ENCODE data around the gene PCSK6.

PCSK6 gene

DNA sequence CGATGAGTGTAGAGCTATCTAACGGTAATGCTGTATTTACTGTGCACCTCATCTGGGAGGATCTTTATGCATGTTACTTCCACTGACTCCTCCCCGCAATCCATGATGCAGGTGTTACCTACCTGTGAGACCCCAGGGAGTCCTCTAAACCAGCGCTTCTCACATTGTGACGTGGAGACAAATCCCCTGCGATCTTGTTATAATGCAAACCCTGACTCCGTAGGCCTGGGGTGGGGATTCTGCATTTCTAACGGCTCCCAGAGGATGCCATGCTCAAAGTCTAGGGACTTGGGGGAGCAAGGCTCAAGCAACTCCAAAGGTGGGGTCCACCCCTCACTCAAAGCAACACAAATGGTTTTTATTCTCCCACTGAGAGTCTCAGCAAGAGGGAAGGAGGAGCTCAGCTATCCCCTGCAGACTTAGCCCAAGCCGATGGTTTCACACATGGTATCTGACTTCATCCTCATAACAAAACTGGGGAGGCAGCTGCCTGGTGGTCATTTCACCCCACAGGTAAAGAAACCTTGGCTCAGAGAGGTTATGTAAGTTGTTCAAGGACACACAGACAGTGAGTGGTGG lies 63.6 kb downstream of the PCSK6 start:
- ATAC-seq, result no peak
- TF ChIP-seq ISL1 (CRISPR knock-in tag; IDR thresholded peaks at IDR 0.05) (no peak), RARB (CRISPR knock-in tag; IDR thresholded peaks at IDR 0.05) (no peak), TOX (CRISPR knock-in tag; IDR thresholded peaks at IDR 0.05; ENCODE audit: borderline replicate concordance) (no peak), TCF4 (CRISPR knock-in tag; IDR thresholded peaks at IDR 0.05; ENCODE audit: borderline replicate concordance) (no peak), ARNTL (CRISPR knock-in tag; IDR thresholded peaks at IDR 0.05; ENCODE audit: borderline replicate concordance, low read depth) (no peak), ZNF565 (CRISPR knock-in tag; conservative IDR thresholded peaks at IDR 0.05; ENCODE audit: low read depth) (no peak), BACH2 (CRISPR knock-in tag; IDR thresholded peaks at IDR 0.05; ENCODE audit: borderline replicate concordance) (no peak), ZNF8 (CRISPR knock-in tag; IDR thresholded peaks at IDR 0.05) (no peak), PATZ1 (CRISPR knock-in tag; IDR thresholded peaks at IDR 0.05; ENCODE audit: borderline replicate concordance) (no peak), SNAI2 (CRISPR knock-in tag; IDR thresholded peaks at IDR 0.05) (no peak), ZFP30 (CRISPR knock-in tag; IDR thresholded peaks at IDR 0.05) (no peak), PPARA (CRISPR knock-in tag; IDR thresholded peaks at IDR 0.05; ENCODE audit: borderline replicate concordance) (no peak), ZNF70 (CRISPR knock-in tag; IDR thresholded peaks at IDR 0.05) (no peak)
- TF ChIP-seq, protein P1, sequence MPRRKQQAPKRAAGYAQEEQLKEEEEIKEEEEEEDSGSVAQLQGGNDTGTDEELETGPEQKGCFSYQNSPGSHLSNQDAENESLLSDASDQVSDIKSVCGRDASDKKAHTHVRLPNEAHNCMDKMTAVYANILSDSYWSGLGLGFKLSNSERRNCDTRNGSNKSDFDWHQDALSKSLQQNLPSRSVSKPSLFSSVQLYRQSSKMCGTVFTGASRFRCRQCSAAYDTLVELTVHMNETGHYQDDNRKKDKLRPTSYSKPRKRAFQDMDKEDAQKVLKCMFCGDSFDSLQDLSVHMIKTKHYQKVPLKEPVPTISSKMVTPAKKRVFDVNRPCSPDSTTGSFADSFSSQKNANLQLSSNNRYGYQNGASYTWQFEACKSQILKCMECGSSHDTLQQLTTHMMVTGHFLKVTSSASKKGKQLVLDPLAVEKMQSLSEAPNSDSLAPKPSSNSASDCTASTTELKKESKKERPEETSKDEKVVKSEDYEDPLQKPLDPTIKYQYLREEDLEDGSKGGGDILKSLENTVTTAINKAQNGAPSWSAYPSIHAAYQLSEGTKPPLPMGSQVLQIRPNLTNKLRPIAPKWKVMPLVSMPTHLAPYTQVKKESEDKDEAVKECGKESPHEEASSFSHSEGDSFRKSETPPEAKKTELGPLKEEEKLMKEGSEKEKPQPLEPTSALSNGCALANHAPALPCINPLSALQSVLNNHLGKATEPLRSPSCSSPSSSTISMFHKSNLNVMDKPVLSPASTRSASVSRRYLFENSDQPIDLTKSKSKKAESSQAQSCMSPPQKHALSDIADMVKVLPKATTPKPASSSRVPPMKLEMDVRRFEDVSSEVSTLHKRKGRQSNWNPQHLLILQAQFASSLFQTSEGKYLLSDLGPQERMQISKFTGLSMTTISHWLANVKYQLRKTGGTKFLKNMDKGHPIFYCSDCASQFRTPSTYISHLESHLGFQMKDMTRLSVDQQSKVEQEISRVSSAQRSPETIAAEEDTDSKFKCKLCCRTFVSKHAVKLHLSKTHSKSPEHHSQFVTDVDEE (CRISPR knock-in tag; IDR thresholded peaks at IDR 0.05), result no peak
- TF ChIP-seq, protein P2, sequence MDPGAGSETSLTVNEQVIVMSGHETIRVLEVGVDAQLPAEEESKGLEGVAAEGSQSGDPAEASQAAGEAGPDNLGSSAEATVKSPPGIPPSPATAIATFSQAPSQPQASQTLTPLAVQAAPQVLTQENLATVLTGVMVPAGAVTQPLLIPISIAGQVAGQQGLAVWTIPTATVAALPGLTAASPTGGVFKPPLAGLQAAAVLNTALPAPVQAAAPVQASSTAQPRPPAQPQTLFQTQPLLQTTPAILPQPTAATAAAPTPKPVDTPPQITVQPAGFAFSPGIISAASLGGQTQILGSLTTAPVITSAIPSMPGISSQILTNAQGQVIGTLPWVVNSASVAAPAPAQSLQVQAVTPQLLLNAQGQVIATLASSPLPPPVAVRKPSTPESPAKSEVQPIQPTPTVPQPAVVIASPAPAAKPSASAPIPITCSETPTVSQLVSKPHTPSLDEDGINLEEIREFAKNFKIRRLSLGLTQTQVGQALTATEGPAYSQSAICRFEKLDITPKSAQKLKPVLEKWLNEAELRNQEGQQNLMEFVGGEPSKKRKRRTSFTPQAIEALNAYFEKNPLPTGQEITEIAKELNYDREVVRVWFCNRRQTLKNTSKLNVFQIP (CRISPR knock-in tag; IDR thresholded peaks at IDR 0.05; ENCODE audit: borderline replicate concordance, low read depth), result no peak

DNA sequence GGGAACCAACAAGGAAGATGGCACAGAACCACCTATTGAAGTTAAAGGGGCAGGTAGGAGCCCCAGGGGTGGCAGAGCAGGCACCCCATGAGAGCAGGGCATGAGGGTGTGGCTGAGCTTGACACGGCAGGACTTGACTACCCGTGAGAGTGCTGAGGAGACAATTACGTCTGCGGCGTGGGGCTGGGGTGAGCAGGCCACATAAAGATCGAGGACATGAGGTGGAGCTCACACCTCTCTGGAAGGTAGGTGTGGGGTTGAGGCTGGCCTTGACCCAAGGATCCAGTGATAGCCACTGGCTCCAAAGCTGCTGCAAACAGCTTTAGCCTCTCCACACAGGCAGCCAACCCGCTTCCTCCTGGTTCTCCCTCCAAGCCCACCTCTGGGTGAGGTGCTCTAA lies 64.5 kb downstream of the PCSK6 start:
- no peak for TF ChIP-seq ZNF70 (CRISPR knock-in tag; IDR thresholded peaks at IDR 0.05)
- no peak for TF ChIP-seq CSDC2 (CRISPR knock-in tag; IDR thresholded peaks at IDR 0.05)
- TF ChIP-seq ARNTL (CRISPR knock-in tag; IDR thresholded peaks at IDR 0.05; ENCODE audit: borderline replicate concordance, low read depth), result no peak
- no peak for TF ChIP-seq PATZ1 (CRISPR knock-in tag; IDR thresholded peaks at IDR 0.05; ENCODE audit: borderline replicate concordance)
- no peak for TF ChIP-seq RARB (CRISPR knock-in tag; IDR thresholded peaks at IDR 0.05)
- TF ChIP-seq ESRRG (CRISPR knock-in tag; IDR thresholded peaks at IDR 0.05), result no peak
- TF ChIP-seq CSRNP3 (CRISPR knock-in tag; IDR thresholded peaks at IDR 0.05), result no peak
- TF ChIP-seq ISL1 (CRISPR knock-in tag; IDR thresholded peaks at IDR 0.05), result no peak
- TF ChIP-seq PPARA (CRISPR knock-in tag; IDR thresholded peaks at IDR 0.05; ENCODE audit: borderline replicate concordance), result no peak
- no peak for ATAC-seq

GRCh38 chr15:101420232-101420631 lies 69.3 kb downstream of the PCSK6 start:
- no peak for ATAC-seq
- no peak for TF ChIP-seq BACH2 (CRISPR knock-in tag; IDR thresholded peaks at IDR 0.05; ENCODE audit: borderline replicate concordance)
- no peak for TF ChIP-seq TCF4 (CRISPR knock-in tag; IDR thresholded peaks at IDR 0.05; ENCODE audit: borderline replicate concordance)
- no peak for TF ChIP-seq ZNF70 (CRISPR knock-in tag; IDR thresholded peaks at IDR 0.05)
- TF ChIP-seq, protein P2 (CRISPR knock-in tag; IDR thresholded peaks at IDR 0.05; ENCODE audit: borderline replicate concordance, low read depth), result no peak
- no peak for TF ChIP-seq CSRNP3 (CRISPR knock-in tag; IDR thresholded peaks at IDR 0.05)
- no peak for TF ChIP-seq ZFP3 (CRISPR knock-in tag; IDR thresholded peaks at IDR 0.05)
- TF ChIP-seq ZNF565 (CRISPR knock-in tag; conservative IDR thresholded peaks at IDR 0.05; ENCODE audit: low read depth), result no peak
- TF ChIP-seq CSDC2 (CRISPR knock-in tag; IDR thresholded peaks at IDR 0.05), result no peak
- no peak for TF ChIP-seq ISL1 (CRISPR knock-in tag; IDR thresholded peaks at IDR 0.05)
- TF ChIP-seq, protein P1 (CRISPR knock-in tag; IDR thresholded peaks at IDR 0.05), result no peak

All from SK-N-SH treated with all-trans-retinoic acid at 6 μM for 48 hours (cell line).